Naive B cell (primary cell): Measurements from ENCODE around the gene CEP192. TPM values are rescaled to one million over a fixed set of nuclear protein-coding genes. Genes with fewer than 3 reads are reported as not detected.
A peak's percentile ranks its signal among the peaks of the same experiment; 100 is the strongest.

ENCODE experiments used
- ATAC-seq, 2 donors: fragments of 150-1000 bp; cut with Tn5 transposase; 2 replicates each; pipeline ENCODE4 v1.10.0; 2021; ENCODE audit warnings: low read depth in 2 of 2, mild to moderate bottlenecking in 2 of 2, moderate library complexity in 2 of 2
- DNase-seq: peaks from one replicate; pipeline ENCODE4 v3.0.0; 2022
- H3K27ac Mint-ChIP-seq, 6 donors: one replicate each; pipeline ENCODE4 v1.8.0; 2020 to 2022; ENCODE audit warnings: mild to moderate bottlenecking in 6 of 6, mixed read lengths in 6 of 6, moderate library complexity in 5 of 6, inconsistent platforms in 2 of 6
- H3K27me3 Mint-ChIP-seq, 3 donors: one replicate each; pipeline ENCODE4 v1.8.0; 2021 to 2022; ENCODE audit warnings: mixed read lengths in 3 of 3, mild to moderate bottlenecking in 1 of 3
- H3K36me3 Mint-ChIP-seq, 2 donors: one replicate each; pipeline ENCODE4 v1.8.0; 2020 to 2022; ENCODE audit warnings: mixed read lengths in 2 of 2, inconsistent platforms in 1 of 2, mild to moderate bottlenecking in 1 of 2
- H3K4me1 Mint-ChIP-seq, 3 donors: one replicate each; pipeline ENCODE4 v1.8.0; 2020 to 2022; ENCODE audit warnings: mixed read lengths in 3 of 3, inconsistent platforms in 1 of 3, mild to moderate bottlenecking in 1 of 3, moderate library complexity in 1 of 3
- H3K4me3 Mint-ChIP-seq, 8 donors: one replicate each; pipeline ENCODE4 v1.8.0; 2020 to 2022; ENCODE audit warnings: mild to moderate bottlenecking in 8 of 8, mixed read lengths in 8 of 8, moderate library complexity in 8 of 8, inconsistent platforms in 2 of 8
- H3K9me3 Mint-ChIP-seq, 7 donors: one replicate each; pipeline ENCODE4 v1.8.0; 2020 to 2022; ENCODE audit warnings: mixed read lengths in 7 of 7, mild to moderate bottlenecking in 5 of 7, inconsistent platforms in 2 of 7, moderate library complexity in 1 of 7
- polyA plus RNA-seq, 6 donors: library from polyadenylated mRNA; unstranded; fragments of 300-500 nt; fragmentation: Illumina TruSeq; gene quantifications; one replicate each; pipeline ENCODE4 v1.2.3, GENCODE V29; 2021; ENCODE audit warnings: low read depth in 6 of 6

CEP192 gene
- polyA plus RNA-seq, 6 donors from 2014 or later = 6.2 to 10.0 (median 8.1) TPM; not detected in 1

GRCh38 chr18:13025233-13025632 lies 34.1 kb downstream of the CEP192 start:
- ATAC-seq (no peak), DNase-seq (no peak)
- Mint-ChIP-seq H3K4me3 (no peak overlapping the region), H3K4me1 (peaks cover 0 to 10% (median 6%) of the 10 kb centered on the region in 3 donors), H3K9me3 (no peaks in the 10 kb centered on the region), H3K27me3 (no peaks in the 10 kb centered on the region), H3K27ac (no peak overlapping the region), H3K36me3 (peaks cover 26 to 39% of the 10 kb centered on the region in 2 donors)

- H3K4me1 Mint-ChIP-seq = peaks cover 0 to 10% (median 6%) of the 10 kb centered on the region in 3 donors
- peaks cover 31 to 48% of the 10 kb centered on the region in 2 donors for H3K36me3 Mint-ChIP-seq
- H3K27me3 Mint-ChIP-seq = no peaks in the 10 kb centered on the region
- H3K27ac Mint-ChIP-seq = peak overlapping the region in 2 of 6 donors; percentile 1 to 61
- H3K4me3 Mint-ChIP-seq = no peak overlapping the region
- H3K9me3 Mint-ChIP-seq = no peaks in the 10 kb centered on the region
- ATAC-seq (no peak), DNase-seq (no peak)
Measured at GRCh38 chr18:13026583-13027270, 35.6 kb downstream of the CEP192 start.

GRCh38 chr18:13028869-13029268 lies 37.7 kb downstream of the CEP192 start:
- H3K4me3 Mint-ChIP-seq = no peak overlapping the region
- H3K36me3 Mint-ChIP-seq = peaks cover 25 to 58% of the 10 kb centered on the region in 2 donors
- peaks cover 0 to 16% (median 14%) of the 10 kb centered on the region in 3 donors for H3K4me1 Mint-ChIP-seq
- ATAC-seq (no peak), DNase-seq (no peak)
- H3K27me3 Mint-ChIP-seq = no peaks in the 10 kb centered on the region
- no peak overlapping the region for H3K27ac Mint-ChIP-seq
- H3K9me3 Mint-ChIP-seq = no peaks in the 10 kb centered on the region

- Mint-ChIP-seq H3K36me3 (peaks cover 19 to 38% of the 10 kb centered on the region in 2 donors), H3K27me3 (no peaks in the 10 kb centered on the region), H3K4me3 (no peak overlapping the region), H3K27ac (peak overlapping the region in 2 of 6 donors; percentile 4 to 25), H3K4me1 (peaks cover 1 to 10% (median 9%) of the 10 kb centered on the region in 3 donors), H3K9me3 (no peaks in the 10 kb centered on the region)
- DNase-seq (no peak), ATAC-seq (no peak)
Measured at GRCh38 chr18:13032173-13032572, 41.0 kb downstream of the CEP192 start.

GRCh38 chr18:13035249-13035914 lies 44.2 kb downstream of the CEP192 start:
- no peaks in the 10 kb centered on the region for H3K9me3 Mint-ChIP-seq
- no peak overlapping the region for H3K4me3 Mint-ChIP-seq
- no peaks in the 10 kb centered on the region for H3K27me3 Mint-ChIP-seq
- no peak for DNase-seq
- H3K36me3 Mint-ChIP-seq = peaks cover 23 to 29% of the 10 kb centered on the region in 2 donors
- peak overlapping the region in 3 of 6 donors; percentile 7 to 78 (median 31) for H3K27ac Mint-ChIP-seq
- peaks cover 1 to 12% (median 10%) of the 10 kb centered on the region in 3 donors for H3K4me1 Mint-ChIP-seq
- ATAC-seq = no peak

- H3K27ac Mint-ChIP-seq = peak overlapping the region in 1 of 6 donors; percentile 37
- ATAC-seq (no peak), DNase-seq (no peak)
- H3K27me3 Mint-ChIP-seq = no peaks in the 10 kb centered on the region
- no peak overlapping the region for H3K4me3 Mint-ChIP-seq
- peaks cover 1 to 12% (median 10%) of the 10 kb centered on the region in 3 donors for H3K4me1 Mint-ChIP-seq
- H3K36me3 Mint-ChIP-seq = peaks cover 18 to 22% of the 10 kb centered on the region in 2 donors
- no peaks in the 10 kb centered on the region for H3K9me3 Mint-ChIP-seq
Measured at GRCh38 chr18:13036622-13037320, 45.6 kb downstream of the CEP192 start.

GRCh38 chr18:13039806-13040205 lies 48.6 kb downstream of the CEP192 start:
- Mint-ChIP-seq H3K27ac (peak overlapping the region in 3 of 6 donors; percentile 8 to 30 (median 23)), H3K36me3 (peaks cover 19 to 32% of the 10 kb centered on the region in 2 donors), H3K9me3 (no peaks in the 10 kb centered on the region), H3K4me1 (peaks cover 0 to 4% (median 1%) of the 10 kb centered on the region in 3 donors), H3K27me3 (no peaks in the 10 kb centered on the region), H3K4me3 (no peak overlapping the region)
- DNase-seq (no peak), ATAC-seq (no peak)

GRCh38 chr18:13043066-13043465 lies 51.9 kb downstream of the CEP192 start:
- no peaks in the 10 kb centered on the region for H3K27me3 Mint-ChIP-seq
- ATAC-seq (no peak), DNase-seq (no peak)
- H3K4me3 Mint-ChIP-seq = no peak overlapping the region
- peak overlapping the region in 2 of 6 donors; percentile 66 to 76 for H3K27ac Mint-ChIP-seq
- H3K9me3 Mint-ChIP-seq = no peaks in the 10 kb centered on the region
- peaks cover 26 to 45% of the 10 kb centered on the region in 2 donors for H3K36me3 Mint-ChIP-seq
- H3K4me1 Mint-ChIP-seq = peaks cover 0 to 11% (median 0%) of the 10 kb centered on the region in 3 donors

GRCh38 chr18:13048061-13048595 lies 57.0 kb downstream of the CEP192 start:
- Mint-ChIP-seq H3K36me3 (peaks cover 26 to 40% of the 10 kb centered on the region in 2 donors), H3K4me1 (peaks cover 18 to 22% (median 21%) of the 10 kb centered on the region in 3 donors), H3K27me3 (no peaks in the 10 kb centered on the region), H3K4me3 (peak overlapping the region in 1 of 8 donors; percentile 9), H3K9me3 (no peaks in the 10 kb centered on the region), H3K27ac (peak overlapping the region in 1 of 6 donors; percentile 30)
- ATAC-seq (no peak), DNase-seq (no peak)

GRCh38 chr18:13051159-13051558 lies 60.0 kb downstream of the CEP192 start:
- no peak for ATAC-seq
- Mint-ChIP-seq H3K4me1 (peaks cover 18 to 29% (median 21%) of the 10 kb centered on the region in 3 donors), H3K27me3 (no peaks in the 10 kb centered on the region), H3K36me3 (peaks cover 29 to 39% of the 10 kb centered on the region in 2 donors), H3K27ac (peak overlapping the region in 3 of 6 donors; percentile 33 to 92 (median 88)), H3K9me3 (no peaks in the 10 kb centered on the region), H3K4me3 (no peak overlapping the region)
- no peak for DNase-seq

GRCh38 chr18:13051950-13052349 lies 60.8 kb downstream of the CEP192 start:
- peaks cover 18 to 29% (median 21%) of the 10 kb centered on the region in 3 donors for H3K4me1 Mint-ChIP-seq
- peak overlapping the region in 7 of 8 donors; percentile 51 to 82 (median 73) for H3K4me3 Mint-ChIP-seq
- H3K27me3 Mint-ChIP-seq = no peaks in the 10 kb centered on the region
- DNase-seq = peak; percentile 66
- peak; percentile 99 to 100 for ATAC-seq
- no peaks in the 10 kb centered on the region for H3K9me3 Mint-ChIP-seq
- H3K36me3 Mint-ChIP-seq = peaks cover 33 to 36% of the 10 kb centered on the region in 2 donors
- peak overlapping the region; percentile 33 to 92 (median 88) for H3K27ac Mint-ChIP-seq

- Mint-ChIP-seq H3K36me3 (peaks cover 20 to 33% of the 10 kb centered on the region in 2 donors), H3K4me3 (no peak overlapping the region), H3K9me3 (no peaks in the 10 kb centered on the region), H3K27ac (peak overlapping the region in 2 of 6 donors; percentile 64 to 86), H3K4me1 (peaks cover 18 to 29% (median 28%) of the 10 kb centered on the region in 3 donors), H3K27me3 (no peaks in the 10 kb centered on the region)
- DNase-seq (no peak), ATAC-seq (no peak)
Measured at GRCh38 chr18:13054336-13054735, 63.2 kb downstream of the CEP192 start.

GRCh38 chr18:13061630-13062189 lies 70.5 kb downstream of the CEP192 start:
- H3K27me3 Mint-ChIP-seq = no peaks in the 10 kb centered on the region
- peaks cover 0 to 2% (median 0%) of the 10 kb centered on the region in 7 donors for H3K9me3 Mint-ChIP-seq
- peaks cover 22 to 24% of the 10 kb centered on the region in 2 donors for H3K36me3 Mint-ChIP-seq
- H3K27ac Mint-ChIP-seq = peak overlapping the region in 1 of 6 donors; percentile 28
- no peak for ATAC-seq
- H3K4me1 Mint-ChIP-seq = peaks cover 3 to 12% (median 11%) of the 10 kb centered on the region in 3 donors
- DNase-seq = no peak
- H3K4me3 Mint-ChIP-seq = no peak overlapping the region
